NCI-H2107 treated with DMSO at 0.1 percent for 48 hours (cell line): ENCODE data around the gene SLC47A1.
"Not testable (repeated sequence)": the region's sequence is repeated elsewhere in the genome, so short reads cannot be mapped to it uniquely, and the experiment has no call there.

Source experiments
- DNase-seq: peaks from one replicate; lab custom pipeline; 2025; ENCODE audit not compliant: unreplicated experiment; lab: John Stamatoyannopoulos, UW

The SLC47A1 gene

GRCh38 chr17:19533718-19534561, at the start of gene SLC47A1:
Gene SLC47A1, plus strand, starts transcription at chr17:19533854. Its CDS starts 86 bp downstream, at chr17:19533940.
- DNase-seq: no peak

- DNase-seq: no peak
Observed at GRCh38 chr17:19485800-19486340, 47.8 kb upstream of the SLC47A1 start.

- DNase-seq: no peak
Observed at GRCh38 chr17:19486351-19487023, 47.2 kb upstream of the SLC47A1 start.

- DNase-seq: no peak
Observed at GRCh38 chr17:19487024-19487600, 46.5 kb upstream of the SLC47A1 start.

GRCh38 chr17:19492141-19492540, 41.5 kb upstream of the SLC47A1 start:
- no peak for DNase-seq

- DNase-seq: no peak
Observed at GRCh38 chr17:19494961-19495806, 38.5 kb upstream of the SLC47A1 start.

GRCh38 chr17:19495828-19496528, 37.7 kb upstream of the SLC47A1 start:
- no peak for DNase-seq

GRCh38 chr17:19497624-19498023, 36.0 kb upstream of the SLC47A1 start:
- DNase-seq: no peak

GRCh38 chr17:19501219-19501618, 32.4 kb upstream of the SLC47A1 start:
- no peak for DNase-seq

- DNase-seq: no peak
Observed at GRCh38 chr17:19502517-19502916, 31.1 kb upstream of the SLC47A1 start.

GRCh38 chr17:19505561-19505960, 28.1 kb upstream of the SLC47A1 start:
- DNase-seq: not testable (repeated sequence)

- no peak for DNase-seq
Observed at GRCh38 chr17:19507775-19508576, 25.7 kb upstream of the SLC47A1 start.

GRCh38 chr17:19508577-19508867, 25.1 kb upstream of the SLC47A1 start:
- no peak for DNase-seq

GRCh38 chr17:19509281-19509852, 24.3 kb upstream of the SLC47A1 start:
- DNase-seq: not testable (repeated sequence)

GRCh38 chr17:19510903-19511302, 22.8 kb upstream of the SLC47A1 start:
- no peak for DNase-seq

GRCh38 chr17:19513897-19514488, 19.7 kb upstream of the SLC47A1 start:
- DNase-seq: no peak

- no peak for DNase-seq
Observed at GRCh38 chr17:19517699-19518098, 16.0 kb upstream of the SLC47A1 start.

GRCh38 chr17:19519388-19520291, 14.0 kb upstream of the SLC47A1 start:
- DNase-seq: not testable (repeated sequence)
